NCI-H1694 treated with DMSO at 0.1 percent for 48 hours (cell line): ENCODE results near the gene JOSD1.
A peak's percentile ranks its signal among the peaks of the same experiment; 100 is the strongest.

Experiments used
- DNase-seq: peaks from one replicate; lab custom pipeline; 2025; lab: John Stamatoyannopoulos, UW

JOSD1 gene

DNA sequence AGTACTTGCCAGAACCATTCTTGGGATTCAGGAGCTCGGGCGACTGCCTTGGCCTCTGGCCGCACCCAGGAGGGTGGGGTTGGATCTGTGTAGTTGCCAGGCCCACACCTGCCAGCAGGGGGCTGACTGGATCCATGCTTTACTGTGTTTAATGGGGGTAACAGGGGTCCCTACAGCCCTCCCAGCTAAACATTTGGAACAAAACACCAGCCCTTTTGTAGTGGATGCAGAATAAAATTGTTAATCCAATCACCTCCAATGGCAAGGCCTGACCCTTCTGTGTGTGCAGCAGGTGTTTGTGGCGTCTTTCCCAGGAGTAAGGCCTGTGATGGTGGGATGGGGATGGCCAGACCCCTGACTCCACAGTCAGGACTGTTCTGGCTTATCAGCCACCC, 32.6 kb upstream of the JOSD1 start:
- peak; percentile 16 for DNase-seq

GRCh38 chr22:38732251-38732815, 31.6 kb upstream of the JOSD1 start:
- no peak for DNase-seq

- DNase-seq = no peak
These were observed 31.0 kb upstream of the JOSD1 start for GRCh38 chr22:38731703-38732161.

GRCh38 chr22:38730411-38730871, 29.7 kb upstream of the JOSD1 start:
- DNase-seq = no peak

- no peak for DNase-seq
These were observed 29.2 kb upstream of the JOSD1 start for GRCh38 chr22:38729946-38730345.

DNA sequence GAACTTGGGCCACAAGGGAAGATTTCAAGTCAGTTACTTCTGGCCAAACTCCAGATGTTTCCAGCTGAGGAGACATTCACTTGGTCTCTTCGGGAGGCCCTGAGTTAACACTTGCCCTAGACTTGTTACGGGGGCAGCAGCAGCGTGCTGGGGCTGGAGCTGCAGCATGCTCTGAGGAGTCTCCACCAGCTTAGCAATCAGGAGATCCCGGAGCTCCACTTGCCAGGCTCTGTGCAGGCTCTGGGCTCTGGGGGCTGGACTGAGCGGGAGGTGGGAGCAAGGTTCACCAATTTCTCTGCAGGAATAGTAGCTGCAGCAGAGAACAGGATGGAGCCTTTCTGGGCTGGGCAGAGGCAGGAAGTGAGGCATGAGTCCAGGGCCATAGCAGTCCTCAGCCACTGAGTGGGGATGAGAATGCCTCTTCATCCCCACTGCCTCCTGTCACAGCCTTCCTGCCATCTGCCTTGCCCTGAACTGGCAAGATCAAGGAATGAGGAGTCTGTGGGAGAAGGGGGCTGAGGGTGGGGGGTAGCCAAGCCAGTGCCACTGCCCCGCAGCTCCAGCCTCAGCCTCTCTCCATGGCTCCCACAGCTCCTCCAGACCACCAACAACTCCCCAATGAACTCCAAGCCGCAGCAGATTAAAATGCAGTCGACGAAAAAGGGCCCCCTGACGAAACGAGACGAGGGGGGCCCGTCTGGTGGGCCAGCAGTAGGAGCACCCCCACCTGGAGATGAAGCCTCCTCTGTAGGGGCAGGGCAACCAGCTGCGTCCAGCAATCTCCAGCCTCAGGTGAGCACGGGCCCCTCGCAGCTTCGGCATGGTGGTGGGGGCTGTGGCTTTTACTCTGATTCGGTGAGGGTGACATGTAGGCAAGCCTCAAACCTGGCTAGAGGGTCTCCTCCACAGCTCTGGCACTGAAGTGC, 28.4 kb upstream of the JOSD1 start:
- DNase-seq = no peak

DNA sequence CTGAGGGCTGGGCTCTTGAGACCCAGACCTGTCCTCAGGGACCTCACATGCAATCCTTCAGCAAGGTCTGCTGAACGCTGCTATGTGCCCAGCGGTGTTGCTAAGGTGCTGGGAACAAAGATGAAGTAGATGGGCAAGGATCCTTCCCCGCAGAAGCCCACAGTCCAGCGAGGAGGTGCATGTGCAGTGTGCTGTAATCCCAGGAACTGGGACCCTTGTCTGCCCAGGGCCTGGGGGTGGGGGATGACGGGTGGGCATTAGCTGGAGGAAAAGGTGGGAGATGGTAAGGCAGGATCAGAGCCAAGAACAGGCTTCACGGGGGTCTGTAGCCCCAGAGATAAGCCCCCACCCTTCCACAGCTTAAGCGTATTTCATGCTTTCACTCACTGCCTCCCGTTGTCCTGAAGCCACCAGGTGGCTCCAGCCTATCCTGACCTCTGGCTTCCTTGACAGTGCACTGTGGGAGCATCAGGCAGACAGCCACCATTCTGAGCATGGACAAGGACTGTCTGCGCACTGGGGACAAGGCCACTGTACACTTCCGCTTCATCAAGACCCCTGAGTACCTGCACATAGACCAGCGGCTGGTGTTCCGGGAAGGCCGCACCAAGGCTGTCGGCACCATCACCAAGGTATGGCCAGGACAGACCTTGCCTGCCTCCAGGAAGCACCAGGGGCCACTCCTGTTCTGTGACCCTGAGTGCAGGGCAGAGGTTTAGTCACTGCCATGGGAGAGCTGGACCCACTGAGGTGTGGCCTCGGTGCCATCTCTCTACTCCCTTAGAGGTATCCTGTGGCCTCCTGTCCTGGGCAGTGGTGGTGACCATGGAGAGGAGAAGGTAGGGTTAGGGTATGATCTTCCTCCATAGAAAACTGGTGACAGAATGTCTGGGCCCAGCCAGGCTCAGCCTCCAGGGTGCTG, 27.0 kb upstream of the JOSD1 start:
- no peak for DNase-seq

- DNase-seq = no peak
These were observed 26.4 kb upstream of the JOSD1 start for GRCh38 chr22:38727123-38727522.

DNA sequence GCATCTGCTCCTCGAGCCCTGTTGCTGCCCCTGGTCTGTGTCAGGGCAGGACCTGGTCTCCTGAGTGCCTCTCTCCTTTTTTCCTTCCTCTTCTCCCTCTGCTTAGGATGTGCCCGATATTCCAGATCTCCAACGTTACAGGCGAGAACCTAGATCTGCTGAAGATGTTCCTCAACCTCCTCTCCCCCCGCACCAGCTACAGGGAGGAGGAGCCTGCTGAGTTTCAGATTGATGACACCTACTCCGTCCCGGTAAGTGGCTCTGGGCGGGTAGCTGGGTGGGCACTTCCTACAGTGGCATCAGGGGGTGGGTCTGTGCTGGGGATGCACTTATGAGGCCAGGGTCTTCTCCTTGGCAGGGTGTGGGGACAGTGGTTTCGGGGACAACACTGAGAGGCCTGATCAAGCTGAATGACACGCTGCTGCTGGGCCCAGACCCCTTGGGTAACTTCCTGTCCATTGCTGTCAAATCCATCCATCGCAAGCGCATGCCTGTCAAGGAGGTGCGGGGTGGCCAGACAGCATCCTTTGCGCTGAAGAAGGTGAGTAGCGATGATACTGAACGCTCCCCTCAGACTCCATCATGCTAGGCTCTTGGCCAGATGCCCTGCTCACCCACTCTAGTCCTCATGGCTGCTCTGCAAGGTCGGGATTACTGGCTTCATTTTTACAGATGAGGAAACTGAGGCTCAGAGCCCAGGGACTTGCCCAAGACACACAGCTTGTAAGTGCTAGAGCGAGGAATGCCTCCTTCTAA, 25.3 kb upstream of the JOSD1 start:
- no peak for DNase-seq

DNA sequence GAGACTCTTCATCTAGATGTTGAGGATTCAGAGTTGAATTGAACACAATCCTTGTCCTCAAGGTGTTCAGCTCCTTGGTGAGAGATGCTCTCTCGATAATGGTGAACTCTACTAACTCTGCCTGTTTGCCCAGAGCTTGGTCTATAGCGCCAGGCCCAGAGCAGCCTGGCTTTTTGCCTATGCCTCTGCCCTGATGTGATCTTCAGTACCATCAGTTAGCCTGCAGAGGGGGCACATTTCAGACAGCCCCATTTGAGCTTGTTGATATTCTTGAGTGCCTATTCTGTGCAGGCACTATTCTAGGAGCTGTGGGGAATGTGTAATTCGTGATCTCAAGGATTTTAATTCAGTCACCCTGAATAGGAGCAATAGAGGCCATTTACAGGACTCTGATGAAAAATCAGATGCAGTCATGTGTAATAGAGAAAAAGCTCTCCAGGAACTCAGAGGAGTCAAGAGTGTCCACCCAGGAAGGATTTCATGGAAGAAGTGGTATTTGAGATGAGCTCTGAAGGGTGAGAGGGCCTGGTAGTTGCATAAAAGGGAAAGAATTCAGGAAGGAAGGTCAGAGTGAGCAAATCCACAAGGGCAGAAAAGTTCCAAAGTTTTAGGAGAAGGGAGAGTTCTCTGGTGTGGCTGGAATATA, 24.3 kb upstream of the JOSD1 start:
- peak; percentile 44 for DNase-seq

- no peak for DNase-seq
These were observed 23.4 kb upstream of the JOSD1 start for GRCh38 chr22:38724176-38724575.

GRCh38 chr22:38721551-38721950, 20.8 kb upstream of the JOSD1 start:
- DNase-seq = no peak

GRCh38 chr22:38720350-38720749, 19.6 kb upstream of the JOSD1 start:
- DNase-seq = no peak

- DNase-seq = no peak
These were observed 18.5 kb upstream of the JOSD1 start for GRCh38 chr22:38719196-38719595.

- DNase-seq = no peak
These were observed 17.7 kb upstream of the JOSD1 start for GRCh38 chr22:38718414-38718813.

GRCh38 chr22:38717244-38717643, 16.5 kb upstream of the JOSD1 start:
- DNase-seq = no peak

GRCh38 chr22:38716826-38717225, 16.1 kb upstream of the JOSD1 start:
- DNase-seq = no peak

DNA sequence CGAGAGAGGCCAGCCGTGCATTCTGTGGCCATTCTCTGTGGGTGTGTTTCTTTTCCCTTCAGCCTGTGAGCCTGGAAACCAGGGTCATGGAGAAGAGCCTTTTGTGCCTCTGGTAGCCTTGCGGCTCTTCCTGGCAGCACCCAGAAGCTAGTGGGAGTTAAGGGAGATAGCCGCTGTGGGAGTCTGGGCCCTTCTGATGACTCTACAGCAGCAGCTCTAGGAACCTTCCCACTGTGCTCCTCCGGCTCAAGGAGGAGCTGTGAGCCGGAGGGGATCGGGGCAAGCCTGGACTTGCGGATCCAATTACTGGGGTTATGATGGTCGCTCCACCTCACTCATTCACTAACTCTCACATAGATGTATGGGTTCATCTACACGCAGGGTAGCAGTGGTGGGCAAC, 15.5 kb upstream of the JOSD1 start:
- DNase-seq = no peak

GRCh38 chr22:38715852-38716251, 15.1 kb upstream of the JOSD1 start:
- DNase-seq = no peak

GRCh38 chr22:38715176-38715764, 14.5 kb upstream of the JOSD1 start:
- no peak for DNase-seq

GRCh38 chr22:38713921-38714320, 13.2 kb upstream of the JOSD1 start:
- no peak for DNase-seq
